ENCODE data around the gene PLA2G1B.

GRCh38 chr12:120346031-120346430 lies 18.5 kb upstream of the PLA2G1B start:
- TF ChIP-seq CTCF (IDR thresholded peaks at IDR 0.05) = no peak
- no peak for TF ChIP-seq POLR2AphosphoS5 (IDR thresholded peaks at IDR 0.05)

All from gastroesophageal sphincter (tissue), 3 donors.